H1 (cell line): Measurements from ENCODE around the gene TNRC6A. TPM values are rescaled to one million over a fixed set of nuclear protein-coding genes. Genes with fewer than 3 reads are reported as not detected.

ENCODE experiments used
- CBX8 ChIP-seq: fragments of 300-800, 300-1000 bp; sonication (generic); IDR thresholded peaks from 2 replicates; pipeline ENCODE4 v1.7.1; 2016; ENCODE audit warnings: low read depth, low read length, borderline replicate concordance
- GTF2F1 ChIP-seq: IDR thresholded peaks from 2 replicates; pipeline ENCODE4 v1.6.1; 2012; ENCODE audit warnings: low read depth, low read length, improper control_type of control experiment, borderline replicate concordance
- SP4 ChIP-seq: IDR thresholded peaks from 2 replicates; pipeline ENCODE4 v1.6.1; 2012; ENCODE audit warnings: low read length, inconsistent platforms
- polyA plus RNA-seq, 7 experiments: library from polyadenylated mRNA; depleted of rRNA in 3 of 7; stranded (reverse) in 5 of 7; unstranded in 2 of 7; fragments of >200 nt in 5 of 7; fragments of 200-250 nt in 2 of 7; gene quantifications; 1 replicate in 5 of 7; 2 replicates in 1 of 7; 4 replicates in 1 of 7; pipeline versions ENCODE4 v1.2.1 to v1.2.3, GENCODE V29; 2011 to 2013; ENCODE audit warnings: missing spikeins in 2 of 7, mixed read lengths in 2 of 7
- total RNA-seq: library from RNA; stranded (reverse); fragmentation: NEBNext Ultra II Directional; extraction: Animal tissue kit (Norgen Biotek cat#: 25700); gene quantifications from 2 replicates; pipeline ENCODE4 v1.2.1, GENCODE V29; 2021

TNRC6A gene
- total and polyA plus RNA-seq, 2 of the 8 experiments (the other 6 are each of a cell fraction or from before 2014, with no cell fraction given): 67.6 to 103 TPM

DNA sequence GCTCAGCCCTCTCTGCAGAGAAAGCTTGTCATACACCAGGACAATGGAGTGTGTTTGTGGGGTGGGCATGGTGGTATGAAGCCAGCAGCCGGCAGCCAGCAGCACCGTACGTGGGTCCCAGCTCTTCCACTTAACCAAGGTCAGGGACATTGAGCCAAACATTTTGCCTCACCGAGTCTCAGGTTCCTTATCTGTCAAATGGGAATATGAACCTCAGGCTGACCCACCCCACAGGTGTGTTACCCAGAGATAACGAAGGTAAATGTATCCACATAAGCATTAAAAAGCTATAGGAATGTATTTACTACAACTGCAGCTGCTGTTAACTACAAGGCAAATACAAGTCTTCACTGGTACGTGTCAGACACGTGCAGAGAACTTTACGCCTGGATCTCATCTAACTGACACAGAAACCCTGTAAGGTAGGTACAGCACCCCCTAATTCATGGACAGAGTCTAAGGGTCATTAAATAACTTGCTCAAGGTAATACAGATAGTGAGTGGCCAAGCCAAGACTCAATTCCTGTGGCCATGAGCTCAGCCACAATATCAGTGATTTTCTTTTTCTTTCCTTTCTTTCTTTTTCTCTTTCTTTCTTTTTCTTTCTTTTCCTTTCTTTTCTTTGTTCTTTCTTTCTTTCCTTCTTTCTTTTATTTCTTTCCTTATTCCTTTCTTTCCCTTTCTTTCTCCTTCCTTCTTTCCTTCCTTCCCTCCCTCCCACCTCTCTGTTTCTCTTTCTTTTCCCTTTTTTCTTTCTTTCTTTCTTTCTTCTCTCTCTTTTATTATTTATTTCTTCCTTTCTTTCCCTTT is 117.3 kb downstream of the TNRC6A start (continued):
- TF ChIP-seq GTF2F1 (no peak), SP4 (no peak), CBX8 (no peak)
- TF ChIP-seq, all 59 proteins: peak for 0
